ENCODE measurements around the gene GPBP1L1. TPM values are rescaled to one million over a fixed set of nuclear protein-coding genes. Genes with fewer than 3 reads are reported as not detected.
A peak's percentile ranks its signal among the peaks of the same experiment; 100 is the strongest.

GPBP1L1 gene
- total and polyA plus RNA-seq, 2 of the 13 experiments (the other 11 are each of a cell fraction or from before 2014, with no cell fraction given): 45.9 to 86.1 TPM

- TF ChIP-seq EEA1 (CRISPR knock-in tag; IDR thresholded peaks at IDR 0.05; ENCODE audit: borderline replicate concordance) (no peak; the same call in 1 of the 2 replicates), HES4 (CRISPR knock-in tag; IDR thresholded peaks at IDR 0.05; ENCODE audit: borderline replicate concordance) (peak; percentile 31; the same call in 1 of the 2 replicates), NR0B2 (CRISPR knock-in tag; IDR thresholded peaks at IDR 0.05) (no peak; the same call in 1 of the 2 replicates), ZNF567 (CRISPR knock-in tag; IDR thresholded peaks at IDR 0.05; ENCODE audit: borderline replicate concordance) (no peak), KLF15 (CRISPR knock-in tag; IDR thresholded peaks at IDR 0.05; ENCODE audit: borderline replicate concordance) (0 out of 2 replicates have a peak, but pooled peaks have one; percentile 22), ZNF280B (CRISPR knock-in tag; IDR thresholded peaks at IDR 0.05; ENCODE audit: borderline replicate concordance) (0 out of 2 replicates have a peak, but pooled peaks have one; percentile 49), PCBP2 (optimal IDR thresholded peaks at IDR 0.05; ENCODE audit: low read depth, low read length, poor library complexity, severe bottlenecking) (no peak), ZNF713 (CRISPR knock-in tag; IDR thresholded peaks at IDR 0.05) (no peak), NBN (conservative IDR thresholded peaks at IDR 0.05) (no peak), ERF (CRISPR knock-in tag; IDR thresholded peaks at IDR 0.05) (peak; percentile 30; the same call in 1 of the 2 replicates), LRRFIP1 (CRISPR knock-in tag; conservative IDR thresholded peaks at IDR 0.05) (no peak), SP4 (CRISPR knock-in tag; IDR thresholded peaks at IDR 0.05) (no peak), ATF5 (CRISPR knock-in tag; IDR thresholded peaks at IDR 0.05; ENCODE audit: low read depth) (no peak), REPIN1 (CRISPR knock-in tag; IDR thresholded peaks at IDR 0.05; ENCODE audit: borderline replicate concordance, low read depth) (0 out of 2 replicates have a peak, but pooled peaks have one; percentile 27), GLMP (CRISPR knock-in tag; IDR thresholded peaks at IDR 0.05; ENCODE audit: borderline replicate concordance) (no peak), ZBTB1 (CRISPR knock-in tag; IDR thresholded peaks at IDR 0.05; ENCODE audit: borderline replicate concordance) (no peak), ZNF513 (CRISPR knock-in tag; conservative IDR thresholded peaks at IDR 0.05) (peak; percentile 64; the same call in 1 of the 2 replicates), NFIC (IDR thresholded peaks at IDR 0.05; ENCODE audit: low read length) (no peak), ATRX (CRISPR knock-in tag; IDR thresholded peaks at IDR 0.05; ENCODE audit: borderline replicate concordance) (no peak)
Observed at GRCh38 chr1:45583666-45584350, 102.5 kb downstream of the GPBP1L1 start, which contains the start of gene NASP (continued).
